ENCODE data around the gene PSD2.

The PSD2 gene

GRCh38 chr5:139821806-139822552, 26.4 kb downstream of the PSD2 start:
- no peak for DNase-seq (ENCODE audit: low read depth)
- in situ Hi-C loops (cut with HindIII; ENCODE audit: low sequenced_read_pairs) = no loop called here
- H3K4me3 ChIP-seq (ENCODE audit: low read depth, low read length) = no peak overlapping the region
- TF ChIP-seq, protein P1, sequence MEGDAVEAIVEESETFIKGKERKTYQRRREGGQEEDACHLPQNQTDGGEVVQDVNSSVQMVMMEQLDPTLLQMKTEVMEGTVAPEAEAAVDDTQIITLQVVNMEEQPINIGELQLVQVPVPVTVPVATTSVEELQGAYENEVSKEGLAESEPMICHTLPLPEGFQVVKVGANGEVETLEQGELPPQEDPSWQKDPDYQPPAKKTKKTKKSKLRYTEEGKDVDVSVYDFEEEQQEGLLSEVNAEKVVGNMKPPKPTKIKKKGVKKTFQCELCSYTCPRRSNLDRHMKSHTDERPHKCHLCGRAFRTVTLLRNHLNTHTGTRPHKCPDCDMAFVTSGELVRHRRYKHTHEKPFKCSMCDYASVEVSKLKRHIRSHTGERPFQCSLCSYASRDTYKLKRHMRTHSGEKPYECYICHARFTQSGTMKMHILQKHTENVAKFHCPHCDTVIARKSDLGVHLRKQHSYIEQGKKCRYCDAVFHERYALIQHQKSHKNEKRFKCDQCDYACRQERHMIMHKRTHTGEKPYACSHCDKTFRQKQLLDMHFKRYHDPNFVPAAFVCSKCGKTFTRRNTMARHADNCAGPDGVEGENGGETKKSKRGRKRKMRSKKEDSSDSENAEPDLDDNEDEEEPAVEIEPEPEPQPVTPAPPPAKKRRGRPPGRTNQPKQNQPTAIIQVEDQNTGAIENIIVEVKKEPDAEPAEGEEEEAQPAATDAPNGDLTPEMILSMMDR (IDR thresholded peaks at IDR 0.05; ENCODE audit: low read depth, low read length, missing control alignments) = no peak

DNA sequence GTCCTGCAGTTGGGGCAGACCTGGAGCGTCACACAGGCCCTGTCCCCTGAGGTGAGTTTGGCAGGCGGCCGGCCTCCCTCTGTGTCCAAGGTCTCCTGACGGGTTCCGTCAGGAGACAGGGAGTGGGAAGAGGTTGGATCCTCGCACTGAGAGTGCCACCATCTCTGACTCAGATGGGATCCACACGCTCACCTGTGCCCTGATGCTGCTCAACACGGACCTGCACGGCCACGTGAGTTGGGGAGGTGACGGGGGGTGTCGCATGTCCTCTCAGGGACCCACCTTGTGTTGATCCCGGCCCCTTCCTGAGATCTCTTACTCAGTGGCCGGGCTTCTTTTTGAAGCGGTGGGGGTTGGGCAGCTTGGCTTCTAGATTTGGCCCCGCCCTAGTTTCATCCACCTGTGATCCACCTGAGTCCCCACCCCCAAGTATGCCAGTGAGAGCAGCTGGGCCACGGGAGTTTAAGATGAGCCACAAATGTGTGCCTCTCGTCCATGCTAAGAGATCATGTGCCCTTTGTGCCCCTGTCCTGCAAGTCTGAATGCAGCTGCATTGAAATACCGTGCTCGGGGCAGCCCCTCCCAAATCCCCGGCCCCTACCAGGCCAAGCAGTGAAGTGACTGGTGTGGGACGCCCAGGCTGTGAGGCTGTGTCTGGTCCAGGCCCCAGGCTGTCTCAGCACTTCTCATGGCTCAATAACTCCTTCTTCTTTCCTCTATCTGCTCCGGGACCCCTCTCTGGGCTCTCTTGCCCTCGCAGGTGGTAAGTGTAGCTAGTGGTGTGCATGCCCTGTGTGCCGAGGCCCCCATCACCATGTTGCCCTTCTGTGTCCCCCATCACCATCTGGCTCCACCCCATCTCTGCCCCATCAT, 27.2 kb downstream of the PSD2 start:
- in situ Hi-C loops (cut with HindIII; ENCODE audit: low sequenced_read_pairs) = no loop called here
- no peak for DNase-seq (ENCODE audit: low read depth)
- H3K4me3 ChIP-seq (ENCODE audit: low read depth, low read length) = no peak overlapping the region
- TF ChIP-seq, protein P1 (IDR thresholded peaks at IDR 0.05; ENCODE audit: low read depth, low read length, missing control alignments) = no peak

DNA sequence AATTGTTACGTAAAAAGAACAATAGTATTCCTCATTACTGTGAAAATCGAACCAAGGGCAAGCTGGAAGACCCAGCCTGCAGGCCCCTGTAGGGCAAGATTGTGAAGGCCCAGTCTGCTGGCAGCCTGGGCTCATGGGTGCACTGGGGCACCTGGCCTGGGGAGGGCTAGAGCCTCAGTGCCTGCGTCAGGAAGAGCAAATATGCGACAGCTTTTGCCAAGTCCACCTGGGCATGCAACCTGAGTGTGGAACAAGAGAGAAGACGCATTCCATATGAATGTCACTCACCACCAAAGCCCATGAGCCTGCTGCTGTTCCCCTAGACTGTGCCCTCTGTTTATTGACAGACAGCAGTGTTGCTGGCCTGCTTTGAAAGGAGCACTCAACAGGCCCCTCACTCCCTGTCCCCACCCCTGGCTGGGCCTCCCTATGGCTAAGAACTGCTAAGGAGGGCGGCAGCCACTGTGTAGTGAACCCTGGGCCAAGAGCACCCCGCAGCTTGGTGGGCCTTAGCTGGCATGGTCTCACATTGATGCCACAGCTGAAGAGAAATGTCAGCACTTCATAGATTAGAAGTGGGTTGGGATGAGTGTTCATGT, 28.2 kb downstream of the PSD2 start:
- DNase-seq (ENCODE audit: low read depth) = no peak
- TF ChIP-seq, protein P1 (IDR thresholded peaks at IDR 0.05; ENCODE audit: low read depth, low read length, missing control alignments) = no peak
- no peak overlapping the region for H3K4me3 ChIP-seq (ENCODE audit: low read depth, low read length)
- in situ Hi-C loops (cut with HindIII; ENCODE audit: low sequenced_read_pairs) = no loop called here

DNA sequence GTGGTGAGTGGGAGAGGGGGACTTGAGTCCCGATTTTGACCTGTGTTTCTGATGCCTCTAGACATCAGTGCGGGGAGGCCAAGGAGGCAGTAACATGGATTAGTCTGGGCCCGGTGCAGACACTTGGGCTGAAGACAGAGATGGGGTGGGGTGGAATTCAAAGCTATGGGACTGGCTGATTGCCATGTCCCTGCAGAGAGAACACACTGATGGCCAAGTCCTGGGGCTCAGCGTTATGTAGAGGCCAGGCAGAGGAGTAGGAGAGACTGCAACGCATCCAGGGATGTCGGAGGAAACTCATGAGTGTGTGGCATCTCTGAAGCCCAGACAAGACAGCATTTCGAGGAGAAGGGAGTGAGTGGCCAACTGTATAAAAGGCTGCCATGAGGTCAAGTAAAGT, 30.1 kb downstream of the PSD2 start:
- TF ChIP-seq, protein P1 (IDR thresholded peaks at IDR 0.05; ENCODE audit: low read depth, low read length, missing control alignments) = no peak
- no peak overlapping the region for H3K4me3 ChIP-seq (ENCODE audit: low read depth, low read length)
- in situ Hi-C loops (cut with HindIII; ENCODE audit: low sequenced_read_pairs) = no loop called here
- DNase-seq (ENCODE audit: low read depth) = no peak

DNA sequence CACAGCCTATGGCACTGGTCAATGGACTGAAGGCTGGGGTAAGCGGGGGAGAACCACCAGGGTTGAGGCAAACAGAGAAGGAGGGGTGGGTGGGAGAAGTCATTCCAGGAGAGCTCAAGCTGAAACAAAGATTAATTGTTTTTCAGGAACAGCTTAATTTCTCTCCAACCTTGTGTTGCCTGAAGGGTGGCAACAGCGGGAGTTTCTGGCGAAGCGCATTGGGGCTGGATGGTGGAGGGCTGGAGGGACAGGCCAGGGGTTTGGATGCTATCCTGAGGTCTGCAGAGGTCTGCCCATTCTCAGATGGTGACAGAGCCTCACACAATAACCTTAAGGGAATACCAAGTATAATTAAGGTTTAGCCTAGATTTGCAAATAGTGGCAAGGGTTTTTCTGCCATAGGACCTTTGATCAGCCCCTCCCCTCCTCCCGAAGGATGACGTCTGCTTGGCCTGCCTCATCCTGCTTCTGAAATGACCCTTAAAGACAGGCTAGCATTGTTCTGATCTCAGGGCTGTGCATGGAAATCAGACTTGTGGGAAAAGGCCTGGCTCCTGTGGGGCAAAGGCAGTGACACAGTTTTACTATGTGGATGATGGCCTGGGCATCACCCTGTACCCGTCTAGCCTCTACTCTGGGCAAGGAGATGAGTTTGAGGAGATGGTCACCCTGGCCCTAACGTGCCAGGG, 32.7 kb downstream of the PSD2 start:
- no peak overlapping the region for H3K4me3 ChIP-seq (ENCODE audit: low read depth, low read length)
- in situ Hi-C loops (cut with HindIII; ENCODE audit: low sequenced_read_pairs) = no loop called here
- no peak for DNase-seq (ENCODE audit: low read depth)
- TF ChIP-seq, protein P1 (IDR thresholded peaks at IDR 0.05; ENCODE audit: low read depth, low read length, missing control alignments) = no peak

- H3K4me3 ChIP-seq (ENCODE audit: low read depth, low read length) = no peak overlapping the region
- TF ChIP-seq, protein P1 (IDR thresholded peaks at IDR 0.05; ENCODE audit: low read depth, low read length, missing control alignments) = no peak
- no peak for DNase-seq (ENCODE audit: low read depth)
- in situ Hi-C loops (cut with HindIII; ENCODE audit: low sequenced_read_pairs) = no loop called here
Observed at GRCh38 chr5:139829471-139829870, 33.9 kb downstream of the PSD2 start.

All from astrocyte of the cerebellum (primary cell).